NOMO-1 (cell line): ENCODE measurements around the gene PITPNC1.
"Not testable (repeated sequence)": the region's sequence is repeated elsewhere in the genome, so short reads cannot be mapped to it uniquely, and the experiment has no call there.

ENCODE experiments used
- DNase-seq, 2 experiments: peaks; one replicate each; lab custom pipeline; 2025; ENCODE audit not compliant: unreplicated experiment in 2 of 2; lab: John Stamatoyannopoulos, UW

The PITPNC1 gene

DNA sequence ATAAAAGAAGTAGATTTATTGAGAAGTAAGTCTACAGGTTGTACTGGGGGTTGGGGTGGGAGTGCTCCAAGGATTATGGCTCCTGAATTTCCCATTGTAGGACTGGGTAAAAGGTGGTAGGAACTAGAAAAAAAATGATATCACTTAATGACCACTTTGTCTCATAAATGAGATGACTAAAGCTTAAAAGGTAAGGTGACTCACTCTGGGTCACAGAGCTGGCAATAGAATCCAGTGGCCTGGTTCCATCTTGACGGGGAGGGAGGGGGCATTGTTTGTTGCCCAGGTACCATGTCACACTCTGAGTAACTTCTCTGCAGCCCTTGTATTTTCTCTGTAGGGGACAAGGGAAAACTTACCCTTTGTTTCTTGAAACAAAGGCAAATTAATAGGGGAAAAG lies 126.1 kb downstream of the PITPNC1 start:
- no peak for DNase-seq

GRCh38 chr17:67503739-67504138 lies 126.7 kb downstream of the PITPNC1 start:
- no peak for DNase-seq

- no peak for DNase-seq
Measured at GRCh38 chr17:67504182-67504581, 127.1 kb downstream of the PITPNC1 start.

GRCh38 chr17:67506966-67507365 lies 129.9 kb downstream of the PITPNC1 start:
- no peak for DNase-seq

GRCh38 chr17:67509390-67510287 lies 132.6 kb downstream of the PITPNC1 start:
- DNase-seq, result peak; percentile 91 to 96

- no peak for DNase-seq
Measured at GRCh38 chr17:67511012-67511411, 133.9 kb downstream of the PITPNC1 start.

- no peak for DNase-seq
Measured at GRCh38 chr17:67511804-67512203, 134.7 kb downstream of the PITPNC1 start.

- DNase-seq, result no peak
Measured at GRCh38 chr17:67514998-67515397, 137.9 kb downstream of the PITPNC1 start.

DNA sequence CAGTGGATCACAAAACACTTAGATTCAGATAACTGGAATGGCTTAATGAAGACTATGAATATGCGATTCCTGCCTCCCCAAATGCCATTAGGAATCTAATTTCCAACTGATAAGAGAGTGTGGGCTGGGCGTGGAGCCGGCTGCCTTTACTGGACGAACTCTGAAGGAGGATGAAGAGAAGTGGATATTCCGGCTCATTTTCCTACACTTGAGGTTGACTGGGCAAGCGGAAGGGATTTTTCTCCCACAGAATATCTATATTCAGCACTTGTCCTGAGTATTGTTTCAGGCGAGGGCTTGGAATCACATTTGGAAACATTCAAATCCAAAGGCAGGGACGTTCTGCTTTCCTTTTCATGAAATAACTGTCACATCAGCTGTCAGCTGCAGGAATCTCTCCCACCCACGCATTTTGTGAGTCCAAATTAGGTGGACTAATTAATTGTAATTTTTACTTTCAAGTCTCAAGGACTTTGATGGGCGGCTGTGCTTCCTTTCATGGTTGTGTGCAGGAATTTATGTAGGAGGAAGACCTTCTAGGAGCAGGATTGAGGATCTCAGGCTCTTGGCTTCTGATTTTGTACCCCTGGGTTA lies 138.5 kb downstream of the PITPNC1 start:
- DNase-seq, result no peak

DNA sequence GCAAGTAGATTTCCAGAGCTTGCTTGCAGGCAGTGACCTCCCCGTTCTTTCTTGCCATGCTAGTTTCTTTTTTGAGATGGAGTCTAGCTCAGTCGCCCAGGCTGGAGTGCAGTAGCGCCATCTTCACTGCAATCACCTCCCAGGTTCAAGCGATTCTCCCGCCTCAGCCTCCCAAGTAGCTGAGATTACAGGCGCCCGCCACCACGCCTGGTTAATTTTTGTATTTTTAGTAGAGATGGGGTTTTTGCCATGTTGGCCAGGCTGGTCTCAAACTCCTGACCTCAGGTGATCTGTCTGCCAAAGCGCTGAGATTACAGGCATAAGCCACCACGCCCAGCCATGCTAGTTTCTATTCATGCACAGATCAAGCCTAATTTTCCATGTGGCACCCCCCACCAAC lies 139.5 kb downstream of the PITPNC1 start:
- DNase-seq, result not testable (repeated sequence)

- DNase-seq, result no peak
Measured at GRCh38 chr17:67517325-67517724, 140.2 kb downstream of the PITPNC1 start.

DNA sequence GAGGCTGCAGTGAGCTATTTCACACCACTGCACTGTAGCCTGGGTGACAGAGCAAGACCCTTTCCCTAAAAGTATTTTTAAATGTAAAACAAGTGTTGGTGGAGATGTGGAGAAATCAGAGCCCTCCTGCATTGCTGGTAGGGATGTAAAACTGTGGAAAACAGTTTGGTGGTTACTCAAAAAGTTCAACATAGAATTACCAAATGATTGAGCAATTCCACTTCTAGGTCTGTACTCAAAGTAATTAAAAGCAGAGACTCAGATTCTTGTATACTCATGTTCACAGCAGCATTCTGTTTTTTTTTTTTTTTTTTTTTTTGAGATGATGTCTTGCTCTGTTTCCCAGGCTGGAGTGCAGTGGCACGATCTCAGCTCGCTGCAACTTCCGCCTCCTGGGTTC lies 141.8 kb downstream of the PITPNC1 start:
- peak in 1 of 2 experiments; percentile 62 for DNase-seq

GRCh38 chr17:67519801-67520251 lies 142.7 kb downstream of the PITPNC1 start:
- no peak for DNase-seq

DNA sequence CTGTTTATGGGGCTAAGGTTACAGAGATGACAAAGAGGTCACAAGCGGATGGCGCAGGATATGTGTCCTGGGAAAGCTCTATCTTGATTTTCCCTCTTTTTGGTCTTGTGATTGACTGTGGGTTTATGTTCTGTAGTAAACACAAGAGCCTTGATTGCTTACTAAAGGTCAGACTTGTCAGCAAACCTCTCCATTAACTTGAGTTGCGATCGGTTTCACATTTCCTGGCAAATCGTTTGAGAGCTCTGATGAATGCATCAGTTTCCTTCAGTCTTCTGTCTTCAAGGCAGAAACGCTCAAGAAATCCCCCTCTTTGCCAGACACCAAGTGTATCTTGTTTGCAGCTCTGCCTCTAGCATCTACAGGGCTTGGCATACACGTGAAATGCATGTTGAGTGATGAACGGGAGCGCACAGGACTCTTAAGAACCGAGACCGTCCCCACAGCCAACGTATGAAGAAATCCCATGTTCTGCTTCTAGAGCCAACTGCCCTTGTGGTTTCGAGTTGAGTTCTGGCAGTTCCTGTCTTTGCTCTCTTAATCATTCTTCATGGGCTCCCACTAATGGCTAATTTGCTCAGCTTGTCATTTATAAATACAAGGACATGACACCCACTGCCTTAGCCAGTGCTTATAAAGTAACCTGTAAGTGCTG lies 143.3 kb downstream of the PITPNC1 start:
- DNase-seq, result peak; percentile 87 to 96

DNA sequence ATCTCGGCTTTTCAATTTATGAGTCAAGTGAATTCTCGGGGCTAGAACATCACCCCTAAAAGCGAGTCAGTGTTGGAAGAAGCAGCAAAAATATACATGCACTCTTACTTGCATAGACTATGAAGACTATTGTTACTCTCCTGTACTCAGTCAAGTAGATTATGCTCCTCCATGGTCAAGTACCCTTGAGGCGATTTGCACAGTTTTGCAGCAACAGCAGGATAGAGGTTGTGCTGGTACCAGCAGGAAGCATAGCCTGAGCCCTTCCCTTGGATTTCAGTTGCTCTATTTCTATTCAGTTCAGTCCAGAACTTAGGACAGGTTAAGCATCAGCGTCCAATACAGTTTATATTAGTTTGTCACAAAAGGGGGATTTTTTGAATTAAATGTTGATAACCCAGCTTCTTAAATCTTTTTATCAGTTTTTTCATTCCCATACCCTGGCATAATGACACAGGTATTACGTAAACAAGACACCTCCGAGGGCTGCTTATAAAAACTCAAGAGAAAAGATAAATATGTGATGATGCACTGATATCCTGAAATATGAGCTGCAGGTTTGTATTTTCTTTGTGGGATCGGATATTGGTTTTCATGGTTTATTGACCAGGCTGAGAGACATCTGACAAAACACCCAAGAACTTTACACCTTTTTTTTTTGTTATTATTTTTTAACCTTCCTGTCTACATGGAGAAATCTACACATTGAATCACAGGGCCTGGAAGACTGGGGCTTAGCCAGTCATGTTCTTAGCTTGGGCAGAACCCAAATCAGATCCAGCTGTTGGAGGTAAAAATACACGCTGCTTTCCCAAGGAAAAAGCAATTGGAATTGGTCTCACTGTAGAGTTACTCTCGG lies 144.1 kb downstream of the PITPNC1 start:
- no peak for DNase-seq

GRCh38 chr17:67521775-67522069 lies 144.6 kb downstream of the PITPNC1 start:
- DNase-seq, result no peak

- DNase-seq, result no peak
Measured at GRCh38 chr17:67523101-67523500, 146.0 kb downstream of the PITPNC1 start.

DNA sequence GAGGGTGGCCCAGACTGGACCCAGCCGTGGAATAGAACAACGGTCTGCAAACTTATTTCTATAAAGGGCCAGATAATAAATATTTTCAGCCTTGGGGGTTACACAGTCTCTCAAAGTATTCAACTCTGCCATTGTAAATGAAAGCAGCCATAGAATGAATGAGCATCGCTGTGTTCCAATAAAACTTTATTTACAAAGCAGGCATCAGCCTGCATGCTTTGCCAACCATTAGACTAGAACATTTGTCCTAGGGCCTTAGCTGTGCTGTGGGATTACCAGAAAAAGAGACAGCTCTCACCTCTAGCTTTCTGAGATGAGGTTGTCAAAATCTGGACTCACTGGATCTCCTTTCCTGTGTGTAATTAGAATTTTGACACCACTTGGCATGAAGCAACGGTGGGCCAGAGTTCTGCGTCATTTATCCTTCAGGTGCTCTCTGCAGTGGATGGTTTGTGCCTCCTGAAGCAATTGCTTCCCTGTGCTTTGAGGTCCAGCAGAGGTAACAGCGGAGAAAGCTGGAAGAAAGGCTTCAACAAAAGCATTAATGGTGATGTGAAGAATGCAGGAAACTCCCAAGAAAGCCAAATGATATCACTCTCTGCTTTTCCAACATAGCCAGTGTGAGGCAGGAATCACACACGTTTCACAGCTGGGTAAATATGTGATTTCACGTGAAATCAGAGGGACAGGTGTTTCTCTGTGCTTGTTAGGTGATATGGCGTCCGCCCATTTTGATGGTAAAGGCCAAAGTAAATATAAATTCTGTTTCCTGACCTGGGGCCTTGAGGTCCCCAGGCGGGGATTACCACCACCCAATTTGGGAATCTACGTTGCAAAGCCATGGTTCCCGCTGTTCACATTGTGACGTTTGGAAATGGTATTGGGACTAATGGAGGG lies 148.4 kb downstream of the PITPNC1 start:
- DNase-seq, result no peak

DNA sequence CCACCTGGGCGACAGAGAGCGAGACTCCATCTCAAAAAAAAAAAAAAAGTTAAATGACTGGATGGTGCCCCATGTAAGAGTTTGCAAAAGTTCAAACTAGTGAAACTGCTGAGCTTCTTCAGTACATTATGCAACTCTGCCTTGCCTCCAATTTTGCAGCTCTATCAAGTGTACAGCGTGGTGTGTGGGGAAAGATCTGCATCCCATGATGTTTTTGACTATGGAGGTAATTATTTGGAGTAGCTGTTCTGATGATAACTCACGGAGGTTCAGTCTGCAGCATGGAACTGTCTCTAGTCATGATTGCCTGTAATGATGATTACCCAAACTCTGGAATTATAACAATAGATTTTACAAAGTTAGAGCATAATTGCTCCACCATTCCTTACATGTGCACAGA lies 149.6 kb downstream of the PITPNC1 start:
- peak in 1 of 2 experiments; percentile 7 for DNase-seq
